HEK293 (cell line): ENCODE measurements around the gene YWHAE.

ENCODE experiments used
- HOXC10 ChIP-seq: sonication (generic); formaldehyde crosslinking; IDR thresholded peaks from 2 replicates; pipeline ENCODE4 v1.8.1; 2023; ENCODE audit warnings: mild to moderate bottlenecking, missing genetic modification reagents
- KLF1 ChIP-seq: fragments of 450-650 bp; formaldehyde crosslinking; IDR thresholded peaks from 2 replicates; pipeline ENCODE4 v1.5.1; 2016; ENCODE audit warnings: missing biosample characterization, missing genetic modification characterization
- RBAK ChIP-seq: fragments of 450-650 bp; formaldehyde crosslinking; IDR thresholded peaks from 2 replicates; pipeline ENCODE4 v1.5.1; 2016; ENCODE audit warnings: missing biosample characterization, missing genetic modification characterization
- SETDB1 ChIP-seq: IDR thresholded peaks from one replicate; pipeline ENCODE4 v1.6.1; 2017; ENCODE audit warnings: mild to moderate bottlenecking, low read length, moderate library complexity, mixed read lengths; ENCODE audit not compliant: insufficient read length
- SP2 ChIP-seq: fragments of 450-650 bp; formaldehyde crosslinking; IDR thresholded peaks from 2 replicates; pipeline ENCODE4 v1.5.1; 2016; ENCODE audit warnings: missing biosample characterization, missing genetic modification characterization
- TCF7L2 ChIP-seq: IDR thresholded peaks from 2 replicates; pipeline ENCODE4 v1.6.1; 2011; ENCODE audit warnings: low read depth, mild to moderate bottlenecking, inconsistent platforms, low read length, moderate library complexity, borderline replicate concordance
- TRIM28 ChIP-seq: IDR thresholded peaks from 2 replicates; pipeline ENCODE4 v1.6.1; 2011; ENCODE audit warnings: low read length, control low read depth, borderline replicate concordance
- ZBTB7A ChIP-seq: fragments of 450-650 bp; formaldehyde crosslinking; IDR thresholded peaks from 2 replicates; pipeline ENCODE4 v1.5.1; 2016; ENCODE audit warnings: low read depth, missing biosample characterization, missing genetic modification characterization
- ZNF133 ChIP-seq: fragments of 450-650 bp; formaldehyde crosslinking; IDR thresholded peaks from 2 replicates; pipeline ENCODE4 v1.5.1; 2016; ENCODE audit warnings: missing biosample characterization, missing genetic modification characterization
- ZNF19 ChIP-seq: fragments of 450-650 bp; formaldehyde crosslinking; IDR thresholded peaks from 2 replicates; pipeline ENCODE4; 2016; ENCODE audit warnings: missing biosample characterization, missing genetic modification characterization, low read depth
- ZNF501 ChIP-seq: fragments of 450-650 bp; formaldehyde crosslinking; IDR thresholded peaks from 2 replicates; pipeline ENCODE4 v1.5.1; 2016; ENCODE audit warnings: missing biosample characterization, missing genetic modification characterization
- ZNF514 ChIP-seq: fragments of 450-650 bp; formaldehyde crosslinking; IDR thresholded peaks from 2 replicates; pipeline ENCODE4 v1.5.1; 2016; ENCODE audit warnings: missing biosample characterization, missing genetic modification characterization
- ZNF549 ChIP-seq: fragments of 450-650 bp; IDR thresholded peaks from 2 replicates; pipeline ENCODE4 v1.5.1; 2018; ENCODE audit warnings: missing biosample characterization, missing genetic modification characterization, mild to moderate bottlenecking, inconsistent platforms, moderate library complexity
- ZNF555 ChIP-seq: fragments of 450-650 bp; formaldehyde crosslinking; conservative IDR thresholded peaks from 2 replicates; pipeline ENCODE4 v1.5.1; 2017; ENCODE audit warnings: missing biosample characterization, mild to moderate bottlenecking, missing genetic modification characterization, inconsistent platforms
- ZNF560 ChIP-seq: fragments of 450-650 bp; formaldehyde crosslinking; IDR thresholded peaks from 2 replicates; pipeline ENCODE4 v1.5.1; 2017; ENCODE audit warnings: missing biosample characterization, missing genetic modification characterization, borderline replicate concordance
- ZNF561 ChIP-seq: fragments of 450-650 bp; IDR thresholded peaks from 2 replicates; pipeline ENCODE4 v1.5.1; 2018; ENCODE audit warnings: missing biosample characterization, missing genetic modification characterization, borderline replicate concordance
- ZNF600 ChIP-seq: fragments of 450-650 bp; formaldehyde crosslinking; IDR thresholded peaks from 2 replicates; pipeline ENCODE4 v1.5.1; 2016; ENCODE audit warnings: missing biosample characterization, missing genetic modification characterization
- ZNF624 ChIP-seq: fragments of 450-650 bp; formaldehyde crosslinking; IDR thresholded peaks from 2 replicates; pipeline ENCODE4 v1.5.1; 2017; ENCODE audit warnings: missing biosample characterization, missing genetic modification characterization
- ZNF654 ChIP-seq: fragments of 450-650 bp; formaldehyde crosslinking; IDR thresholded peaks from 2 replicates; pipeline ENCODE4 v1.5.1; 2016; ENCODE audit warnings: low read depth, missing biosample characterization, missing genetic modification characterization
- ZNF664 ChIP-seq: fragments of 450-650 bp; formaldehyde crosslinking; IDR thresholded peaks from 2 replicates; pipeline ENCODE4 v1.5.1; 2016; ENCODE audit warnings: missing biosample characterization, missing genetic modification characterization
- ZNF670 ChIP-seq: fragments of 450-650 bp; formaldehyde crosslinking; IDR thresholded peaks from 2 replicates; pipeline ENCODE4 v1.5.1; 2016; ENCODE audit warnings: missing biosample characterization, missing genetic modification characterization, low read depth
- ZNF707 ChIP-seq: fragments of 450-650 bp; formaldehyde crosslinking; IDR thresholded peaks from 2 replicates; pipeline ENCODE4 v1.5.1; 2016; ENCODE audit warnings: missing biosample characterization, missing genetic modification characterization
- ZNF776 ChIP-seq: fragments of 450-650 bp; formaldehyde crosslinking; IDR thresholded peaks from 2 replicates; pipeline ENCODE4 v1.5.0; 2017; ENCODE audit warnings: missing biosample characterization, missing genetic modification characterization, borderline replicate concordance
- ZSCAN23 ChIP-seq: fragments of 450-650 bp; formaldehyde crosslinking; IDR thresholded peaks from 2 replicates; pipeline ENCODE4 v1.5.1; 2016; ENCODE audit warnings: missing biosample characterization, missing genetic modification characterization
- TF ChIP-seq, protein P1 (sequence below): fragments of 450-650 bp; formaldehyde crosslinking; conservative IDR thresholded peaks from 2 replicates; pipeline ENCODE4 v1.5.1; 2016; ENCODE audit warnings: low read depth, missing biosample characterization, missing genetic modification characterization
- TF ChIP-seq, protein P2 (sequence below): fragments of 450-650 bp; formaldehyde crosslinking; IDR thresholded peaks from 2 replicates; pipeline ENCODE4 v1.5.1; 2016; ENCODE audit warnings: missing biosample characterization, missing genetic modification characterization
- TF ChIP-seq, protein P3 (sequence below): fragments of 450-650 bp; formaldehyde crosslinking; IDR thresholded peaks from 2 replicates; pipeline ENCODE4 v1.5.1; 2016; ENCODE audit warnings: missing biosample characterization, missing genetic modification characterization
- TF ChIP-seq, protein P4 (sequence below): fragments of 450-650 bp; formaldehyde crosslinking; IDR thresholded peaks from 2 replicates; pipeline ENCODE4 v1.5.1; 2016; ENCODE audit warnings: missing biosample characterization, missing genetic modification characterization, borderline replicate concordance

YWHAE gene

DNA sequence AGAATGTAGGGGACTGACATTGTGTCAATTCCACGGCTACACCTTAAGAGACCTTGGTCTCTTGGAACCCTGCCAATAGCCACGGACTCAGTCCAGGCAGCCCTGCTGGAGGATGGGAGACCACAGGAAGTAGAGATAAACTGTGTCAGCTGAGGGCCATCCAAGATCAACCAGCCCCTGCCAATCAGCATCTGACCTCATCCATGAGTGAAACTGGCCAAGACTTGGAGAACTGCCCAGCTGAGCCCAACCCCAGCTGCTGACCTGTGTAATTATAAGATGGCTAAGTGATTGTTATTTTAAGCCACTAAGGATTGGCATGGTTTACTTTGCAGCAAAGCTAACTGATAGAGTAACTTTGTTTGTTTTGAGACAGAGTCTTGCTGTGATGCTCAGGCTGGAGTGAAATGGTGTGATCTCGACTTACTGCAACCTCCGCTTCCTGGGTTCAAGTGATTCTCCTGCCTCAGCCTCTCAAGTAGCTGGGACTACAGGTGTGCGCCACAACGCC, 13.3 kb upstream of the YWHAE start (continued):
- TF ChIP-seq ZNF501 (tag by site-specific recombination) (no peak), ZNF624 (tag by site-specific recombination) (no peak), ZBTB7A (tag by site-specific recombination) (no peak), ZSCAN23 (tag by site-specific recombination) (no peak), SETDB1 (peak; percentile 95), TCF7L2 (no peak), ZNF560 (tag by site-specific recombination) (no peak), ZNF776 (no peak), SP2 (tag by site-specific recombination) (no peak), ZNF600 (tag by site-specific recombination) (peak; percentile 50; the same call in 1 of the 2 replicates), ZNF549 (no peak), HOXC10 (CRISPR knock-in tag) (no peak), ZNF19 (tag by site-specific recombination) (no peak), ZNF555 (tag by site-specific recombination) (no peak), ZNF654 (tag by site-specific recombination) (no peak), ZNF514 (tag by site-specific recombination) (no peak), ZNF133 (tag by site-specific recombination) (no peak), ZNF561 (tag by site-specific recombination) (no peak), ZNF707 (tag by site-specific recombination) (no peak), ZNF664 (no peak), ZNF670 (tag by site-specific recombination) (no peak), RBAK (tag by site-specific recombination) (no peak), KLF1 (tag by site-specific recombination) (no peak), TRIM28 (peak; percentile 97)
- TF ChIP-seq, protein P1, sequence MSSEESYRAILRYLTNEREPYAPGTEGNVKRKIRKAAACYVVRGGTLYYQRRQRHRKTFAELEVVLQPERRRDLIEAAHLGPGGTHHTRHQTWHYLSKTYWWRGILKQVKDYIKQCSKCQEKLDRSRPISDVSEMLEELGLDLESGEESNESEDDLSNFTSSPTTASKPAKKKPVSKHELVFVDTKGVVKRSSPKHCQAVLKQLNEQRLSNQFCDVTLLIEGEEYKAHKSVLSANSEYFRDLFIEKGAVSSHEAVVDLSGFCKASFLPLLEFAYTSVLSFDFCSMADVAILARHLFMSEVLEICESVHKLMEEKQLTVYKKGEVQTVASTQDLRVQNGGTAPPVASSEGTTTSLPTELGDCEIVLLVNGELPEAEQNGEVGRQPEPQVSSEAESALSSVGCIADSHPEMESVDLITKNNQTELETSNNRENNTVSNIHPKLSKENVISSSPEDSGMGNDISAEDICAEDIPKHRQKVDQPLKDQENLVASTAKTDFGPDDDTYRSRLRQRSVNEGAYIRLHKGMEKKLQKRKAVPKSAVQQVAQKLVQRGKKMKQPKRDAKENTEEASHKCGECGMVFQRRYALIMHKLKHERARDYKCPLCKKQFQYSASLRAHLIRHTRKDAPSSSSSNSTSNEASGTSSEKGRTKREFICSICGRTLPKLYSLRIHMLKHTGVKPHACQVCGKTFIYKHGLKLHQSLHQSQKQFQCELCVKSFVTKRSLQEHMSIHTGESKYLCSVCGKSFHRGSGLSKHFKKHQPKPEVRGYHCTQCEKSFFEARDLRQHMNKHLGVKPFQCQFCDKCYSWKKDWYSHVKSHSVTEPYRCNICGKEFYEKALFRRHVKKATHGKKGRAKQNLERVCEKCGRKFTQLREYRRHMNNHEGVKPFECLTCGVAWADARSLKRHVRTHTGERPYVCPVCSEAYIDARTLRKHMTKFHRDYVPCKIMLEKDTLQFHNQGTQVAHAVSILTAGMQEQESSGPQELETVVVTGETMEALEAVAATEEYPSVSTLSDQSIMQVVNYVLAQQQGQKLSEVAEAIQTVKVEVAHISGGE (tag by site-specific recombination), result no peak
- TF ChIP-seq, protein P2, sequence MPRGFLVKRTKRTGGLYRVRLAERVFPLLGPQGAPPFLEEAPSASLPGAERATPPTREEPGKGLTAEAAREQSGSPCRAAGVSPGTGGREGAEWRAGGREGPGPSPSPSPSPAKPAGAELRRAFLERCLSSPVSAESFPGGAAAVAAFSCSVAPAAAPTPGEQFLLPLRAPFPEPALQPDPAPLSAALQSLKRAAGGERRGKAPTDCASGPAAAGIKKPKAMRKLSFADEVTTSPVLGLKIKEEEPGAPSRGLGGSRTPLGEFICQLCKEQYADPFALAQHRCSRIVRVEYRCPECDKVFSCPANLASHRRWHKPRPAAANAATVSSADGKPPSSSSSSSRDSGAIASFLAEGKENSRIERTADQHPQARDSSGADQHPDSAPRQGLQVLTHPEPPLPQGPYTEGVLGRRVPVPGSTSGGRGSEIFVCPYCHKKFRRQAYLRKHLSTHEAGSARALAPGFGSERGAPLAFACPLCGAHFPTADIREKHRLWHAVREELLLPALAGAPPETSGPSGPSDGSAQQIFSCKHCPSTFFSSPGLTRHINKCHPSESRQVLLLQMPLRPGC (tag by site-specific recombination), result 0 out of 2 replicates have a peak, but pooled peaks have one; percentile 23
- TF ChIP-seq, protein P3, sequence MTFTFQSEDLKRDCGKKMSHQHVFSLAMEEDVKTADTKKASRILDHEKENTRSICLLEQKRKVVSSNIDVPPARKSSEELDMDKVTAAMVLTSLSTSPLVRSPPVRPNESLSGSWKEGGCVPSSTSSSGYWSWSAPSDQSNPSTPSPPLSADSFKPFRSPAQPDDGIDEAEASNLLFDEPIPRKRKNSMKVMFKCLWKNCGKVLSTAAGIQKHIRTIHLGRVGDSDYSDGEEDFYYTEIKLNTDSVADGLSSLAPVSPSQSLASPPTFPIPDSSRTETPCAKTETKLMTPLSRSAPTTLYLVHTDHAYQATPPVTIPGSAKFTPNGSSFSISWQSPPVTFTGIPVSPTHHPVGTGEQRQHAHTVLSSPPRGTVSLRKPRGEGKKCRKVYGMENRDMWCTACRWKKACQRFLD (tag by site-specific recombination), result no peak
- TF ChIP-seq, protein P4, sequence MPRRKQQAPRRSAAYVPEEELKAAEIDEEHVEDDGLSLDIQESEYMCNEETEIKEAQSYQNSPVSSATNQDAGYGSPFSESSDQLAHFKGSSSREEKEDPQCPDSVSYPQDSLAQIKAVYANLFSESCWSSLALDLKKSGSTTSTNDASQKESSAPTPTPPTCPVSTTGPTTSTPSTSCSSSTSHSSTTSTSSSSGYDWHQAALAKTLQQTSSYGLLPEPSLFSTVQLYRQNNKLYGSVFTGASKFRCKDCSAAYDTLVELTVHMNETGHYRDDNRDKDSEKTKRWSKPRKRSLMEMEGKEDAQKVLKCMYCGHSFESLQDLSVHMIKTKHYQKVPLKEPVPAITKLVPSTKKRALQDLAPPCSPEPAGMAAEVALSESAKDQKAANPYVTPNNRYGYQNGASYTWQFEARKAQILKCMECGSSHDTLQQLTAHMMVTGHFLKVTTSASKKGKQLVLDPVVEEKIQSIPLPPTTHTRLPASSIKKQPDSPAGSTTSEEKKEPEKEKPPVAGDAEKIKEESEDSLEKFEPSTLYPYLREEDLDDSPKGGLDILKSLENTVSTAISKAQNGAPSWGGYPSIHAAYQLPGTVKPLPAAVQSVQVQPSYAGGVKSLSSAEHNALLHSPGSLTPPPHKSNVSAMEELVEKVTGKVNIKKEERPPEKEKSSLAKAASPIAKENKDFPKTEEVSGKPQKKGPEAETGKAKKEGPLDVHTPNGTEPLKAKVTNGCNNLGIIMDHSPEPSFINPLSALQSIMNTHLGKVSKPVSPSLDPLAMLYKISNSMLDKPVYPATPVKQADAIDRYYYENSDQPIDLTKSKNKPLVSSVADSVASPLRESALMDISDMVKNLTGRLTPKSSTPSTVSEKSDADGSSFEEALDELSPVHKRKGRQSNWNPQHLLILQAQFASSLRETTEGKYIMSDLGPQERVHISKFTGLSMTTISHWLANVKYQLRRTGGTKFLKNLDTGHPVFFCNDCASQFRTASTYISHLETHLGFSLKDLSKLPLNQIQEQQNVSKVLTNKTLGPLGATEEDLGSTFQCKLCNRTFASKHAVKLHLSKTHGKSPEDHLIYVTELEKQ (tag by site-specific recombination), result peak; percentile 17; the same call in 1 of the 2 replicates
